ENCODE data around the gene PTPRCAP.
A peak's percentile ranks its signal among the peaks of the same experiment; 100 is the strongest.
"Not testable (repeated sequence)": the region's sequence is repeated elsewhere in the genome, so short reads cannot be mapped to it uniquely, and the experiment has no call there.

The PTPRCAP gene, protein sequence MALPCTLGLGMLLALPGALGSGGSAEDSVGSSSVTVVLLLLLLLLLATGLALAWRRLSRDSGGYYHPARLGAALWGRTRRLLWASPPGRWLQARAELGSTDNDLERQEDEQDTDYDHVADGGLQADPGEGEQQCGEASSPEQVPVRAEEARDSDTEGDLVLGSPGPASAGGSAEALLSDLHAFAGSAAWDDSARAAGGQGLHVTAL

DNA sequence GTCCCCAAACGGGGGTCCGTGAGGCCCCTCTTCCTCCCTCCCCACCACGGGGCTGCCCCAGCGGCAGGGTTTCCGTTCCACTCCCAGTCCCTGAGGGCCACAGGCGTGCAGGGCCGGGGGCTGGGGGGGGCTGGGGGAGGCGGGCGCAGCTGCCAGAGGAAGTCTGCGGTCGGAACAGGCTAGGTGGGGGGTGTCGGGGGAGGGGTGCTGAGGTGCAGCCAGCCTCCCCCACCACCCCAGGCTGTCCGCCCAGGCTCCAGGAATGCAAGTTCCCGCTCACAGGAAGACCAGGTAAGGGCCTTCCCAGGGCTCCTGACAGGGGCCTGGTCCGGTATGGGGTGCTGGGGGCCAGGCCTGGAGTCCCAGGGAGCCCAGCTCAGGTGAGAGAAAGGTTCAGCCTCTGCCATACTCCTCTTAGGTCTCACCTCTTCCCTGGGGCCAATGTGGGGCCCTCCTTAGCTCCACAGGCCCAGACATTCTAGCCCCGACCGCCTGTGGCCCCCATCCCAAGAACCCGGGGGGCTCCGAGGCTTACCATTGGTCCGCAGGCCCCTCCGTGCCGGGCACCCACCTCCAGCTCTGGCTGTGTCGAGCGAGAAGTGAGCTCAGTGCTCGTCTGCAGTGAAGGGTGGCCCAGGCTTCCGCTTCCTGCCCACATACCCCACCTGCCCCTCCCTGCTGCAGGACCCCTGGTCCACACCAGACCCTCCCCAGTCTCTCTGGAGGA, at the start of gene PTPRCAP:
Gene PTPRCAP, minus strand, starts transcription at position 601 of the 727 bp plus-strand sequence. Its CDS starts 63 bp downstream, at position 538.
- peak in 1 of 3 experiments; percentile 65 for DNase-seq (ENCODE audit: low read depth in 2 of 3, low spot score in 2 of 3)

DNA sequence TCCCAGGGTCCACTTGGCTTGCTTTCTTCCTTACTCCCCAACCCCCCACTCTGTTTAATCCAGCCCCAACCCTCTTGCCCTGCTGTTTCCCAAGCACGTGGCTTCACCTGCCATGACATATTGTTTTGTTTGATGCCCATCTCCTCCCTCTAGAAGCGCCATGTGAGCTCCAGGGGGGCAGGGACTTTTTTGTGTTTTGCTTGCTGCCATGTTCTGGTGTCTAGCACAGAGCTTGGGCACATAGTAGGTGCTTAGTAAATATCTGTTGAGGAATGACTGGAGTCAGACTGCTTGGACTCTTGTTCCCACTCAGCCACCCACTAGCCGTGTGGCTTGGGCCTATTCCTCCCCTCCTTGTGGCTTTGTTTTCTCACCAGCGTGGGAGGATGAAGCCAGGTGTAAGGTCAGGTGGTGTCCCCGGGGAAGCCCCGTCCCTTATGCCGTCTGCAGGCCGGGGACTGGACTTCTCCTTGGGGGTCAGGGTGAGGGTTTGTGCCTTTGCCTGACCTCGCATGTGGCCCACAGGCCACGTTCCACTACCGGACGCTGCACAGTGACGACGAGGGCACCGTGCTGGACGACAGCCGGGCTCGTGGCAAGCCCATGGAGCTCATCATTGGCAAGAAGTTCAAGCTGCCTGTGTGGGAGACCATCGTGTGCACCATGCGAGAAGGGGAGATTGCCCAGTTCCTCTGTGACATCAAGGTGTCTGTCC, 49.2 kb upstream of the PTPRCAP start:
- DNase-seq (ENCODE audit: low read depth in 2 of 3, low spot score in 2 of 3) = no peak

DNA sequence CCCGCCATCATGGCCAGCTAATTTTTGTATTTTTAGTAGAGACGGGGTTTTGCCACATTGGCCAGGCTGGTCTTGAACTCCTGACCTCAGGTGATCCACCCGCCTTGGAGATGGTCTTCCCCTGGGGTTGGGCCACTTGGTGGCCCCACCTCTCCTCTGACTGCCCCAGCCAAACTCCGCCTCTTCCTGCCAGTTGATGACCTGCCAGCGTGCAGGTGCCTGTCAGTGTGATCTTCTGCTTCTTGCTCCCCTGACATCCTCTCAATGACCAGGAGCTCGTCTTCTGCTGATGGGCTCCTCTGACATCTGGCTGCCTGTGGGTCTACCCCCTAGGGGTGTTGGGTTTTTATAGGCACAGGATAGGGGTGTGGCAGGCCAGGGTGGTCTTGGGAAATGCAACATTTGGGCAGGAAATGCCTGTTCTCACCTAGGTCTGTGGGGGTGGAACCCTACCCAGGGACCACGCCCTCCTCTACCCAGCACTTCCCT, 48.4 kb upstream of the PTPRCAP start:
- DNase-seq (ENCODE audit: low read depth in 2 of 3, low spot score in 2 of 3) = not testable (repeated sequence)

DNA sequence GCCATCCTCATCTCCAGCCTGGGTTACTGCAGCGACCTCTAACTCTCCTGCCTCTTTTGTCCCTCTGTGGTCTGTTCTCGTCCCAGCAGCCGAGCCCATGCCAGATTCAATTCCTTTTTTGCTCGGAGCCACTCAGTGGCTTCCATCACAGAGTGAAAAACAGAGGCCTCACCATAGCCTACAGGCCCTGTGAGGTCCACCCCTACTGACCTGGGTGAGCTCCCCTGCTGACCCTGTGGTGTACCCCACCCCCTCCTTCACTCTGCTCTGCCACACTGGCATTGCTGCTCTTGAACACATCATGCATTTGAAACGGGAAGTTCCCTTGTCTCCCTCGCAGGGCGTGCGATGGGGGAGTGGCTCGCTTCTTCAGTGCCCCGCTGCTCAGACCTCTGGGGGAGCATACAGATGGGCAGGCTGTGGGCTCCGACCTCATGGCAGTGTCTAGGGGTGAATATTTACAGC, 47.4 kb upstream of the PTPRCAP start:
- no peak for DNase-seq (ENCODE audit: low read depth in 2 of 3, low spot score in 2 of 3)

DNA sequence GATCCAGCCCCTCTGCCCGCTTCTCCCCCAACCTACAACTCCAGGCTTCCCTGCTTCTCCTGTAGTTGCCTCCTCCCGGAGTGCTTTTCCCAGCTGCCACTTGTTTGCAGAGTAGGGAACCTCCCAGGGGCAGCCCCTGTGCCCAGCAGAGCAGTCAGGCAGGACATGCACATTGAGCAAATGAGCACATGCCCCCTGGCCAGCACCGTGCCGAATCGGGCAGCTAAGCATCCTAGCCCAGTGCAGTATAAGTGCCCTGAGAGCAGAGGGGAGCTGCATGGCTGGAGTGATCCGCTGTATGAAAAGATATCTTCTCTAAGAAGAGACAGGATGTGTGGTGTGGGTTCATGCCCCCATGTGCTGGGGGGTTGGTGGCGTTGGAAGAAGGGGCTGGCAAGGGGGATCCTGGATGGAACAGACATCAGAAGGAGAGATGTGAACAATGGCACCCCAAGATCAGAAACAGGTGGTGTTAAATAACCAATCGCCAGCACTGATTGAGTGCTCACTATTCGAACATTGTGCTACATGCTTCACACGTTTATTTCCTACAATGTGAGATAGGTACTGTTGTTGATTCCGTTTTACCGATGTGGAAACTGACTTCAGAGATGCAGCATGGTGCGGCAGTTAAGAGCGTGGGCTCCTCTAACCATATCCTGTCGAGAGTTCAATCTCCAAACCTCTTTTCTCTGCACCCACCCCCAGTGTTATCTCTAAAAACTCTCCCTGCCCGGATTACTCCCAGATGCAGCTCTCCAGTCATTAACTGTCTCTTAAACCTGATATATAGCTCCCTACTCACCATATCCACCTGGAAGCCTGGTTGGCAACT, 46.6 kb upstream of the PTPRCAP start:
- DNase-seq (ENCODE audit: low read depth in 2 of 3, low spot score in 2 of 3) = no peak

DNA sequence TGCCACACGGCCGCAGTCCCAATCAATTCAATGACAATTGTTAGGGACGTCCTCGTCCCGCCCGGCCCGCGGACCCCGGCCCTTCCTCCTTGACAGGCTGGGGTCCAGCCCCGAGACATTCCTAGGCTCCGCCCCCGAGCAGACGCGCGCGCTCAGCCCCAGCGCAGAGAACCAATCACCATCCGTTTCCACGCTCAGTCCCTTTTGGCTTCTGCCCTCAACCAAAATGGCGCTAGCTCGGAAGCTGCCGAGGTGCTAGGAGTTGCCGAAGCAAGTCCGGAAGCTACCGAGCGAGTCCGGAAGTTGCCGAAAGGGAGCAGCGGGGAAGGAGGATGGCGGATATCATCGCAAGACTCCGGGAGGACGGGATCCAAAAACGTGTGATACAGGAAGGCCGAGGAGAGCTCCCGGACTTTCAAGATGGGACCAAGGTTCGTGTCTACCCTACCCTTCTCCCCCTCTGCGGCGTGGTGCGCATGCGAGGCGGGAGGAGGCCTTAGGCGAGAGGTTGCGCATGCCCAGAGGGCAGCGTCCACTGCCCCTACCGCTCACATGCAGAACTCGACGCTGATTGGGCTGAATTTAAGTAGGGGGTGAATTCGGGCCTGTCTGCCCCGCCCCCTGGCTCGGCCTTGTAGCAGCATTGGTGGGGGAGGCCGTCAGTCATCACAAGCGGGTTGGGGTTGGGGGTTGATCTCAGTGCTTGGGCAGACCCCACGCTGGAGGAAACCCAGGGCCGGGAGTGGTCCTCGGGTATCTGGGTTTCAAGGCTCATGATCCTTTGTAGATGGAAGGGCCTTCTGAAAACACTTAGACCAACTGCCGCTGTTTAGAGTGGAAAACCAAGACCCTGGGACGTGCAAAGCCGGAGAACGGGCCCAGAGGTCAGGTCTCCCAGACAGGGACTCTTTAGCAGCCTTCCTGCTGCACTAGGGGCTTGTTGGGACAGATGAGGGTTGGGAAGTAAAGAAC, 45.6 kb upstream of the PTPRCAP start, which contains the start of gene AIP:
Gene AIP, plus strand, starts transcription at position 200 of the 972 bp plus-strand sequence. Its CDS starts 133 bp downstream, at position 333.
- DNase-seq (ENCODE audit: low read depth in 2 of 3, low spot score in 2 of 3) = peak; percentile 90 to 91 (median 90)

DNA sequence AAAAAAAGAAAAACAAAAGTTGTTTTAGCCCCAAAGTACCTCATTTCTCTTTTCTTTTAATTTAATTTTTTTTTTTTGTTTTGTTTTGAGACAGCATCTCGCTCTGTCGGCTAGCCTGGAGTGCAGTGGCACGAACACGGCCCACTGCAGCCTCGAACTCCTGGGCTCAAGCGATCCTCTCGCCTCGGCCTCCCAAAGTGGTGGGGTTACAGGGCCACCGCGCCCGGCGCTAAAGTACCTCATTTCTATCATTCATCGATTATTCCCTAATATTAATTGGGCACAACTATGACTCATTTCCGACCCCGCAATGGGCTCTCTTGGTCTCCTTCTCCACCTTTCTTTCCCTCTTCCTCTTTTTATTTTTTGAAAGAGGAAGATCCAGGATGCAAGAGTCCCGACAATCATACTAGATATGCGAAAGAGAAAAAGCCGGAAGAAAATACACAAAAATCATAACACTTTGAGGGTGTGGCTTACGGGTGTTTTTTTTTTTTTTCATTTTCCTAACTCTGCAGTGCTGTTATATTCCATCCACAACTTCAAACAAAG, 44.9 kb upstream of the PTPRCAP start:
- no peak for DNase-seq (ENCODE audit: low read depth in 2 of 3, low spot score in 2 of 3)

DNA sequence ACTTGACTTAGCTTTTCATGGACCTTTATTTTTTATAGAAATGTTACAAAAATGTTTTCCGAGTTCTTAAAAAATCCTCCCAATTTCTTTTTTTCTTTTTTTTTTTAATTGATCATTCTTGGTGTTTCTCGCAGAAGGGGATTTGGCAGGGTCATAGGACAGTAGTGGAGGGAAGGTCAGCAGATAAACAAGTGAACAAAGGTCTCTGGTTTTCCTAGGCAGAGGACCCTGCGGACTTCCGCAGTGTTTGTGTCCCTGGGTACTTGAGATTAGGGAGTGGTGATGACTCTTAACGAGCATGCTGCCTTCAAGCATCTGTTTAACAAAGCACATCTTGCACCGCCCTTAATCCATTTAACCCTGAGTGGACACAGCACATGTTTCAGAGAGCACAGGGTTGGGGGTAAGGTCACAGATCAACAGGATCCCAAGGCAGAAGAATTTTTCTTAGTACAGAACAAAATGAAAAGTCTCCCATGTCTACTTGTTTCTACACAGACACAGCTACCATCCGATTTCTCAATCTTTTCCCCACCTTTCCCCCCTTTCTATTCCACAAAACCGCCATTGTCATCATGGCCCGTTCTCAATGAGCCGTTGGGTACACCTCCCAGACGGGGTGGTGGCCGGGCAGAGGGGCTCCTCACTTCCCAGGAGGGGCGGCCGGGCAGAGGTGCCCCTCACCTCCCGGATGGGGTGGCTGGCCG, 40.0 kb upstream of the PTPRCAP start:
- not testable (repeated sequence) for DNase-seq (ENCODE audit: low read depth in 2 of 3, low spot score in 2 of 3)

DNA sequence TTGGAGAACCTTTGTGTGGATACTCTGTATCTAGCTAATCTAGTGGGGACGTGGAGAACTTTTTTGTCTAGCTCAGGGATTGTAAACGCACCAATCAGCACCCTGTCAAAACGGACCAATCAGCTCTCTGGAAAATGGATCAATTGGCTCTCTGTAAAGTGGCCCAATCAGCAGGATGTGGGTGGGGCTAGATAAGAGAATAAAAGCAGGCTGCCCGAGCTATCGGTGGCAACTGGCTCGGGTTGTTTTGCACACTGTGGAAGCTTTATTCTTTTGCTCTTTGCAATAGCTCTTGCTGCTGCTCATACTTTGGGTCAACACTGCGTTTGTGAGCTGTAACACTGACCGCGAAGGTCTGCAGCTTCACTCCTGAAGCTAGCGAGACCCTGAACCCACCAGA, 39.2 kb upstream of the PTPRCAP start:
- DNase-seq (ENCODE audit: low read depth in 2 of 3, low spot score in 2 of 3) = not testable (repeated sequence)

DNA sequence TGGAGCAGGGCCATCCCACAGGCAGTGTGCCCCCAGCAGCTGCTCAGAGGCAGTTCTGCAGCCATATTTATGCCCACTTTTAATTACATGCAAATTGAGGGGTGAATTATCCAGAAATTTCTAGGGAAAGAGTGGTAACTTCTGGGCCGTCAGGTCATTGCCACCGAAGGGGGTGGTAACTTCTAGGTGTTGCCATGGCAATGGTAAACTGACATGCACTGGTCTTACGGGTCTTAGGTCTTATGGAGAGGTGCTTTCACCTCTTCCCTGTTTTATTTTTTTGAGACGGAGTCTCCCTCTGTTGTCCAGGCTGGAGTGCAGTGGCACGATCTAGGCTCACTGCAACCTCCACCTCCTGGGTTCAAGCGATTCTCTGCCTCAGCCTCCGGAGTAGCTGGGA, 35.4 kb upstream of the PTPRCAP start:
- no peak for DNase-seq (ENCODE audit: low read depth in 2 of 3, low spot score in 2 of 3)

DNA sequence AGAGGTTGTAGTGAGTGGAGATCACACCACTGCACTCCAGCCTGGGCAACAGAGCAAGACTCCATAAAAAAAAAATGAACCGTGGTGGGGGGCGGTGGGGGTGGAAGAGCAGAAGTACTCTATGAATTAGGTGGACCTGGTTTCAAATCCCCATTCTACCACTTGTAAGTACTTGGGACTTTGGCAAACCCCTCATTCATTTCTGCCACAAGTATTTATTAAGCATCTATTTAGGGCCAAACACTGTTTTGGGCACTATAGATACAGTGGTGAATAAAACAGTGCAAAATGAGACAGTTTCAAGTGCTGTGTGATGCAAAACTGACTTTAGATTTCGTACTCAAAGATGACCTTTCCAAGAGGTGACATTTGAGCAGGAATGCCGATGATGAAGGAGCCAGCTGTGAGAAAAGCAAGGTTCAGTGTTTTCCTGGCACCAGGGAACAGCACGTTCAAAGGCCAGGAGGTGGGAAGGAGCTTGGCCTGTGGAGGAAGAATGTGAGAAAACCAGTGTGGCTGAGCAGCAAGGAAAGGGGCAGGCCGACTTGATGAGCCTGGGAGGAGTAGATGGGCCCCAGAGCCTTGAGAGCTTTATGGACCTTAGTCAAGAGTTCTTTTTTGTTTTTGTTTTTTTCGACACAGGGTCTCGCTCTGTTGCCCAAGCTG, 33.0 kb upstream of the PTPRCAP start:
- DNase-seq (ENCODE audit: low read depth in 2 of 3, low spot score in 2 of 3) = no peak

DNA sequence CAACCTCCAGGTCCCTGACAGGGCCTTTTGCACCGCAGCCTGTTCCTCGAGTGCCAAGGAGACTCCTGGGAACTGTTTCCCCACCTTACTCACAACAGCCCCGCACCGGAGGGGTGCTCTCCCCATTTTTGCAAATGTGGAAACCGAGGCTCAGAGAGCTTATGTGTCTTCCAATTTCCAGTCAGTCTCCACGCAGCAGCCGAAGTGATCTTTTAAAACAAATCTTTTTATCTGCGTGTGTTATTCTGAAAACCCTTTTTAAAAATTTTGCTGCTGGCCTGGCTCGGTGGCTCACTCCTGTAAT, 32.0 kb upstream of the PTPRCAP start:
- no peak for DNase-seq (ENCODE audit: low read depth in 2 of 3, low spot score in 2 of 3)

DNA sequence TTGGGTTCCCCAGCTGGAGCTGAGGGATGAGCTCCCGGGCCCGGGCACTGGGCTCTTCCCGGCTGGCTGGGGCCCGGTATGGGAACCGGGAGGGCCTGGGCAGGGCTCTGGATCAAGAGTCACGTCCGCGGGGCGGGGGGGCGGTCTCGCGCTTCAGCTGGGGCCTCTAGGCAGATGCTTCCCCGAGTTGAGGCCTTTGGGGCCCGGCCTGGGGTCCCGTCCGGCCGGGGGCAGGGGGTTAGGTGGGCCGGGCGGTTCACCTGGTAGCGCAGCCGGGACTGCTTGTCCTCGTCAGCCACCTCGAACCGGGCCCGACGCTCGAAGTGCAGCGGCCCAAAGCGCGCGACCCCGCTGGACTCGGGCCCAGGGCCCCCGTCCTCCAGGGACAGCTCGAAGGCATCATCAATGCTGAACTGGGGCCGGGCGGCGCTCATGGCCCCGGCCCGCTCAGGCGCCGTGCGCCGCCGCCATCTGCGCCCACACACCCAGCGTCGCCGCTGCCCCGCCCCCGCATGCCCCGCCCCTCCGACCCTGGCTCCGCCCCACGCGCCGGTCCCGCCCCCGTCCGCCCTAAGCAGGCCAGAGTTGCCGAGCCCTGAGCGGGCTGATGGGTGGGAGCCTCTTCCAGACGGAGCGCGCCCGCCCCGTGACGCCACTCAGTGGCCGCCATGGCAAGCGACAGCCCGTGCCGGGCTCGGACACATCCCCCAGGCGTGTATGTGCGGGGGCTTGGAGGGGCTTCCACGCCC, 31.5 kb upstream of the PTPRCAP start, which contains the start of gene TMEM134:
Gene TMEM134, minus strand, starts transcription at position 493 of the 749 bp plus-strand sequence. Its CDS starts 59 bp downstream, at position 434.
- peak; percentile 84 to 91 (median 87) for DNase-seq (ENCODE audit: low read depth in 2 of 3, low spot score in 2 of 3)

DNA sequence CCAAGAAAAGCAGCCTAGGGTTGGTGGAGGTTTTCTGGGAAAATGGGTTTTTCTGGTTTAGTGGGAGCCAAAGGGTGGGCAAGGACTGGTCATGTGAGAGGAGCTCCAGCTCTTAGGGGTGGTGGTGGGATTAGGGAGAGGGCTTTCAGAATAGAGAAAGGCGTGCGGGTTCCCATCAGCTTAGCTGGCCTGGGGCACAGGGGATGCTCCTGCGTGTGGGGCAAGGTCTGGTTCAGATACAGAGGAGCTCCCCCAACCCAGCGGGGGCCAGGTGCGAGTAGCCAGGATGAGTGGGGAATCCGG, 30.9 kb upstream of the PTPRCAP start:
- DNase-seq (ENCODE audit: low read depth in 2 of 3, low spot score in 2 of 3) = no peak

DNA sequence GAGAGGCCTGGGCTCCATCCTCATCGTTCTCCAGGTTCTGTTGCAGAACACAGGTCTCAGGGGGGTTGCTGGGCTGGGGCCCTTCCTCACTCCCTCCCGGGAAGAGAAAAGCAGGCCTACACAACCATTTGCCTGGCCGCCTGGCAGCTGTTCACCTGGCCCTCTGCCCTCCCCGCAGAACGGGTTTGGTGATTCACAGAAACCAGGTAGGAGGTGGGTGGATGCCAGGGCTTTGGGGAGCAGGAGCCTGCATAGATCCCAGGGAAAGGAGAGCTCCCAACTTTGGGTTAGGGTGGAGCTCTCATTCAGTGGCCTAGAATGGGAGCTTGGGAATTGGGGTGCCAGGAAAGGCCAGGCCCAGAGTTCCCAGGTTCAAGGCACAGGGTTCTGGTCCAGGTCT, 30.6 kb upstream of the PTPRCAP start:
- DNase-seq (ENCODE audit: low read depth in 2 of 3, low spot score in 2 of 3) = no peak

DNA sequence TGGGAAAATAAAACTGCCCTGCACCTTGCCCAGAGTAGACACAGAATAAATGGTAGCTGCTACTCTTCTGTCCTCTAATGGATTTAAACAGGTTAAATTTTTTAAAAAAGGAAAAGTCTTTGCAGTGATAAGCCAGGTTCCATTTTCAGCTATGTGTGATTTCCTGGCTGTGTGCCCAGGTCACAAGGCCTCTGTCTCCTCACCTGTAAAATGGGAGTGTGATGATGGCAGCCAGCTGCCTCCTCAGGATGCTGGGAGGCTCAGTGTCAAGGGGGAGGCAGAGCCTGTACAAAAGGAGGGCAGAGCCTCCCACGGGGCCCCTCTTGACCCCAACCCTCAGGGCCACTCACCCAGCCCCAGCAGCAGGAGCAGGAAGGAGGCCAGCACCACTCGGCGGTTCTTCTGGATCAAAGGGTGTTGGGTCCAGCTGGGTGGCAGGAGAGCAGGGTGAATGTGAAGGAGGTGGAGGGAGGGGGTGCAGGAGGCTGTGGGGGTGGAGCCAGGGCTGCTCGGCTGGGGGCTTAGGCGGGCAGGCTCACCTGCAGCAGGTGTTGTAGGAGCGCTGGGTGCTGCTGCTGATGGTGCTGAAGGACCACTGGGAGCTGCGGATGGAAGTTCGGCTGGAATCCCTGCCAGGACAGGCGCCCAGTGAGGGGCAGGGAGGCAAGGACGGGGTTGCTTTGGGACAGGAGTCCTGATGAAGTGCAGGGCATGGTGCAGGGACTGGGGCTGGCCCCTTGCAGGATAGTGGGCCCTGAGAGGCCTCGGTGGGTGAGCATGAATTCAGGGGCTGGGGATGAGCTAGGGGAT, 29.7 kb upstream of the PTPRCAP start:
- DNase-seq (ENCODE audit: low read depth in 2 of 3, low spot score in 2 of 3) = no peak

DNA sequence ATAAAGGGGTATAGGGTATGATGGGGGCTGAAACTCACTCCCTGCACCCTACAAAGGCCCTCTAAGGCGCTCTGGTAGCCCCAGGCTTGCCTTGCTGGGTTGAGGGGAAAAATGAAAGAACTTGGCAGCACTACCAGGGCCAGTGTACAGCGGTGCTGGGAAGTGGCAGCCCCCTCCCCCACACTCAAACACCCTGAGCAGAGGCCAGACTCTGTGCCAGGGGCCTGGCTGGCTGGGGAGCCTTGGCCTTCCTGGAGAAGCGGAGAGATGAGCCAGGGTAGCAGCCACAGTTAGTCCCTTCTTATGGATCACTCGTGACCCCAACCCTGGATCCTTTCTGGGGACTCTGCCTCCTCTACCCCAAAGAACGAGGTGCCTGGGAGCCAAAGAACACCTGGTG, 28.9 kb upstream of the PTPRCAP start:
- no peak for DNase-seq (ENCODE audit: low read depth in 2 of 3, low spot score in 2 of 3)
